DND-41 (cell line): ENCODE data around the gene TMEM234.

ENCODE experiments used
- CTCF ChIP-seq: IDR thresholded peaks from 2 replicates; pipeline ENCODE4 v1.5.1; 2012; ENCODE audit warnings: borderline replicate concordance, low read length, moderate library complexity, mild to moderate bottlenecking; ENCODE audit not compliant: poor library complexity, severe bottlenecking; ENCODE audit errors: extremely low read depth
- EZH2 ChIP-seq: IDR thresholded peaks from 3 replicates; pipeline ENCODE4 v1.6.1; 2012; ENCODE audit warnings: borderline replicate concordance, low read depth, mild to moderate bottlenecking, moderate library complexity, low read length, inconsistent platforms; ENCODE audit not compliant: severe bottlenecking

- TF ChIP-seq CTCF = no peak
- no peak for TF ChIP-seq EZH2
These were observed 41.1 kb downstream of the TMEM234 start for GRCh38 chr1:32181065-32181464.
